Measurements from ENCODE around the gene WDR87. TPM values are rescaled to one million over a fixed set of nuclear protein-coding genes. Genes with fewer than 3 reads are reported as not detected.
A peak's percentile ranks its signal among the peaks of the same experiment; 100 is the strongest.

Gene WDR87
- polyA plus RNA-seq, 2 of the 4 experiments (the other 2 are of a cell fraction): not detected

GRCh38 chr19:37941782-37942515 lies 35.6 kb upstream of the WDR87 start (continued):
- 0 out of 2 replicates have a peak, but pooled peaks have one; percentile 79 for TF ChIP-seq EHF (CRISPR knock-in tag; IDR thresholded peaks at IDR 0.05)
- peak; percentile 85 for TF ChIP-seq JUNB (IDR thresholded peaks at IDR 0.05)
- TF ChIP-seq ZNF302 (CRISPR knock-in tag; IDR thresholded peaks at IDR 0.05): no peak
- 0 out of 2 replicates have a peak, but pooled peaks have one; percentile 32 for TF ChIP-seq FOXS1 (CRISPR knock-in tag; IDR thresholded peaks at IDR 0.05)
- no peak for TF ChIP-seq ZFP36 (IDR thresholded peaks at IDR 0.05; ENCODE audit: borderline replicate concordance, partially characterized antibody)
- TF ChIP-seq BHLHE40 (IDR thresholded peaks at IDR 0.05; ENCODE audit: low read depth, low read length): no peak
- no peak for TF ChIP-seq HOXA7 (CRISPR knock-in tag; IDR thresholded peaks at IDR 0.05)
- no peak for TF ChIP-seq RARB (CRISPR knock-in tag; IDR thresholded peaks at IDR 0.05)
- TF ChIP-seq JUN (IDR thresholded peaks at IDR 0.05): peak; percentile 89 to 94
- TF ChIP-seq SREBF2 (IDR thresholded peaks at IDR 0.05): no peak
- TF ChIP-seq ATOH8 (CRISPR knock-in tag; IDR thresholded peaks at IDR 0.05; ENCODE audit: low read depth): 0 out of 2 replicates have a peak, but pooled peaks have one; percentile 33
- TF ChIP-seq ZC3H11A (IDR thresholded peaks at IDR 0.05): no peak
- peak; percentile 57; the same call in 1 of the 2 replicates for TF ChIP-seq HOXB13 (CRISPR knock-in tag; IDR thresholded peaks at IDR 0.05; ENCODE audit: low read depth)
- TF ChIP-seq NPAS2 (CRISPR knock-in tag; IDR thresholded peaks at IDR 0.05; ENCODE audit: borderline replicate concordance): no peak
- TF ChIP-seq POLR2A (IDR thresholded peaks at IDR 0.05; ENCODE audit: low read length): no peak
- TF ChIP-seq MYC (IDR thresholded peaks at IDR 0.05; ENCODE audit: borderline replicate concordance, low read length): no peak; the same call in 1 of the 2 replicates
- TF ChIP-seq TP53 (CRISPR knock-in tag; IDR thresholded peaks at IDR 0.05): no peak
- TF ChIP-seq E2F6 (IDR thresholded peaks at IDR 0.05; ENCODE audit: borderline replicate concordance, low read depth): no peak
- no peak for TF ChIP-seq USF2 (IDR thresholded peaks at IDR 0.05)
- TF ChIP-seq NR3C1 (IDR thresholded peaks at IDR 0.05): no peak
- peak; percentile 79 to 92; a peak in 4 of 5 replicates for TF ChIP-seq EP300 (IDR thresholded peaks at IDR 0.05)
- TF ChIP-seq RNF2 (IDR thresholded peaks at IDR 0.05; ENCODE audit: borderline replicate concordance, low read depth): no peak
- TF ChIP-seq RCOR1 (IDR thresholded peaks at IDR 0.05; ENCODE audit: low read depth, low read length): 0 out of 2 replicates have a peak, but pooled peaks have one; percentile 7
- 0 out of 2 replicates have a peak, but pooled peaks have one; percentile 12 for TF ChIP-seq MAZ (IDR thresholded peaks at IDR 0.05; ENCODE audit: borderline replicate concordance, low read depth, low read length)
- TF ChIP-seq FOSL2 (IDR thresholded peaks at IDR 0.05): no peak; the same call in 1 of the 2 replicates
- peak; percentile 84 for TF ChIP-seq FOSL2 (CRISPR knock-in tag; IDR thresholded peaks at IDR 0.05)
- TF ChIP-seq CBX2 (IDR thresholded peaks at IDR 0.05; ENCODE audit: borderline replicate concordance, low read depth): no peak
- no peak for TF ChIP-seq KDM5A (IDR thresholded peaks at IDR 0.05)
- no peak for TF ChIP-seq ELK1 (IDR thresholded peaks at IDR 0.05; ENCODE audit: low read depth, low read length)
- no peak for TF ChIP-seq CHD4 (IDR thresholded peaks at IDR 0.05; ENCODE audit: borderline replicate concordance)
- peak; percentile 87 for TF ChIP-seq MAX (IDR thresholded peaks at IDR 0.05)
- TF ChIP-seq TFCP2L1 (CRISPR knock-in tag; IDR thresholded peaks at IDR 0.05): no peak
- TF ChIP-seq SMC3 (IDR thresholded peaks at IDR 0.05): peak; percentile 5; the same call in 1 of the 3 replicates
- TF ChIP-seq KDM1A (IDR thresholded peaks at IDR 0.05; ENCODE audit: low read depth): no peak
- no peak for TF ChIP-seq PHF8 (IDR thresholded peaks at IDR 0.05; ENCODE audit: borderline replicate concordance, low read depth)
- peak; percentile 88; the same call in 1 of the 2 replicates for TF ChIP-seq PBX3 (IDR thresholded peaks at IDR 0.05)
- no peak for TF ChIP-seq HDAC2 (IDR thresholded peaks at IDR 0.05)
- no peak for TF ChIP-seq ZSCAN20 (CRISPR knock-in tag; IDR thresholded peaks at IDR 0.05)
